Esophagus (tissue), 2 donors: Measurements from ENCODE around the gene TRMU. TPM values are rescaled to one million over a fixed set of nuclear protein-coding genes. Genes with fewer than 3 reads are reported as not detected.
"Not testable (repeated sequence)": the region's sequence is repeated elsewhere in the genome, so short reads cannot be mapped to it uniquely, and the experiment has no call there.

Experiments used
- H3K27ac ChIP-seq, 2 donors: one replicate each; pipeline ENCODE4 v1.5.1; 2013; ENCODE audit warnings: low read depth in 2 of 2, mild to moderate bottlenecking in 2 of 2, inconsistent platforms in 1 of 2, low read length in 1 of 2, moderate library complexity in 1 of 2
- H3K27me3 ChIP-seq, 2 donors: one replicate each; pipeline ENCODE4 v1.6.1; 2013; ENCODE audit warnings: low read length in 2 of 2, control low read depth in 1 of 2, mild to moderate bottlenecking in 1 of 2; ENCODE audit not compliant: insufficient read depth in 2 of 2, control insufficient read depth in 1 of 2
- H3K36me3 ChIP-seq, 2 donors: one replicate each; pipeline ENCODE4 v1.6.1; 2013; ENCODE audit warnings: low read length in 1 of 2; ENCODE audit not compliant: control insufficient read depth in 2 of 2, insufficient read depth in 2 of 2
- H3K4me1 ChIP-seq, 2 donors: one replicate each; pipeline ENCODE4 v1.6.1; 2013; ENCODE audit warnings: low read length in 1 of 2; ENCODE audit not compliant: control insufficient read depth in 2 of 2, insufficient read depth in 2 of 2
- H3K4me3 ChIP-seq, 2 donors: one replicate each; pipeline ENCODE4 v1.5.1; 2013; ENCODE audit warnings: low read length in 2 of 2, mild to moderate bottlenecking in 2 of 2, low read depth in 1 of 2, moderate library complexity in 1 of 2
- H3K9me3 ChIP-seq, 2 donors: one replicate each; pipeline ENCODE4 v1.6.1; 2013; ENCODE audit warnings: mild to moderate bottlenecking in 2 of 2, low read depth in 1 of 2, low read length in 1 of 2, moderate library complexity in 1 of 2; ENCODE audit not compliant: control insufficient read depth in 2 of 2, insufficient read depth in 1 of 2
- WGBS, 2 donors: extraction: QIAGEN DNeasy Blood & Tissue Kit; methylation state at CpG; one replicate each; pipeline ENCODE4 v1.1.7; 2013; 5-methylcytosine and 5-hydroxymethylcytosine counted together
- polyA plus RNA-seq, 2 donors: library from polyadenylated mRNA; stranded (reverse); fragments of 200-250 nt; gene quantifications; one replicate each; pipeline ENCODE4 v1.2.3, GENCODE V29; 2013
- donor health status: healthy with polysubstance abuse.
- donor health status: Bipolar disorder and iron deficiency.

Gene TRMU
- polyA plus RNA-seq, 2 donors: 24.3 to 32.4 TPM

- 94 to 95% methylated on average over 13 of the region's 13 CpGs for WGBS, 2 donors
- H3K36me3 ChIP-seq: no peaks in the 10 kb centered on the region
These were observed 36.4 kb upstream of the TRMU start for GRCh38 chr22:46299101-46299500.

GRCh38 chr22:46300491-46300890 lies 35.0 kb upstream of the TRMU start:
- H3K27ac ChIP-seq: no peak overlapping the region
- no peaks in the 10 kb centered on the region for H3K9me3 ChIP-seq
- WGBS, 2 donors: 95 to 97% methylated on average over 7 of the region's 7 CpGs
- no peaks in the 10 kb centered on the region for H3K27me3 ChIP-seq
- peaks cover 3 to 7% of the 10 kb centered on the region in 2 donors for H3K4me1 ChIP-seq
- no peaks in the 10 kb centered on the region for H3K36me3 ChIP-seq
- H3K4me3 ChIP-seq: no peak overlapping the region

More at GRCh38 chr22:46299101-46299500, 36.4 kb upstream of the TRMU start:
- H3K4me1 ChIP-seq: peaks cover 3 to 7% of the 10 kb centered on the region in 2 donors
- no peak overlapping the region for H3K4me3 ChIP-seq
- no peak overlapping the region for H3K27ac ChIP-seq
- no peaks in the 10 kb centered on the region for H3K27me3 ChIP-seq
- H3K9me3 ChIP-seq: no peaks in the 10 kb centered on the region

DNA sequence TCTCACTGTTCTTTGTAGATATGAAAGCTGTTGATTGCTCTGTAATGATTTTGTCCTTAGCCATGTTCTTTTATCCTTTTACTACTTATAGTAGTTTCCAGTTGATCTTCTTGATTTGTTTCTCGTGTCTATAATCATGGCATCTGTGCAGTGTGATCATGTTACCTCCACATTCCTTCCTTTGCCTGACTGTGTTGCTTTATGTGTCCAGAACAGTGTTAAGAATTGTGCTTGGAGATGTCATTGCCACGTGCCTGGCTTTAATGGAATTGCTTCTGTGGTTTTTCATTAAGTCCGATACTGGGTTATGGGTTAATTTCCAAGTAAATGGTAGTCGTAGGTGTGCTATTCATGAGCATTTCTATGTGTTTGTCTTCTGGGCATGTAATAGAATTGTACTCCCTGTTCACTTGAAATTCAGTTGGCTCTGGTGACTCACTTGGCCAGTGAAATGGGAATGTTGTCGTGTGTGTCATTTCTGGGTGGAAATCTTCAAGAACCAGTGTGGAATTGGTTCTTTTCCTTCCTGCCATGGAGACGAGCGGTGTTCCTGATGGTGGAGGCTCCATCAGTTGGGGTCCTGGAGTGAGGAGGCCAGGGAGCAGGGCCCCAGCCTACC lies 32.1 kb upstream of the TRMU start:
- Histone ChIP-seq H3K36me3 (no peaks in the 10 kb centered on the region), H3K4me1 (no peaks in the 10 kb centered on the region), H3K4me3 (no peak overlapping the region), H3K27ac (no peak overlapping the region), H3K27me3 (no peaks in the 10 kb centered on the region), H3K9me3 (no peaks in the 10 kb centered on the region)
- 80 to 86% methylated on average over 7 of the region's 7 CpGs for WGBS, 2 donors

DNA sequence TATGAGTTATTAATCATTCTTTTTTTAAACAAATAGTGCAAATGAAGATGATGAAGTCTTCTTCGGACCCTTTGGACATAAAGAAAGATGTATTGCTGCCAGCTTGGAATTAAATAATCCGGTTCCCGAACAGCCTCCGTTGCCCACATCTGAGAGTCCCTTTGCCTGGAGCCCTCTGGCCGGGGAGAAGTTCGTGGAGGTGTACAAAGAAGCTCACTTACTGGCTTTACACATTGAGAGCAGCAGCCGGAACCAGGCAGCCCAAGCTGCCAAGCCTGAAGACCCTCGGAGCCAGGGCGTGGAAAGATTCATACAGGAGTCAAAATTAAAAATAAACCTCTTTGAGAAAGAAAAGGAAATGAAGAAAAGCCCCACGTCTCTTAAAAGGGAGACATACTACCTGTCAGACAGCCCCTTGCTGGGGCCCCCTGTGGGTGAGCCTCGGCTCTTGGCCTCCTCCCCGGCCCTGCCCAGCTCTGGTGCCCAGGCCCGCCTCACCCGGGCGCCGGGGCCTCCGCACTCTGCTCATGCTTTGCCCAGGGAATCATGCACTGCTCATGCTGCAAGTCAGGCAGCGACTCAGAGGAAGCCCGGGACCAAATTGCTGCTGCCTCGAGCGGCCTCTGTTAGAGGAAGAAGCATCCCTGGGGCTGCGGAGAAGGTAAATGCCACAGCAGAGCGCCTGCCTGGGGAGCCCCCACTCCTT lies 27.1 kb upstream of the TRMU start:
- no peaks in the 10 kb centered on the region for H3K9me3 ChIP-seq
- H3K27ac ChIP-seq: no peak overlapping the region
- no peaks in the 10 kb centered on the region for H3K36me3 ChIP-seq
- H3K4me1 ChIP-seq: no peaks in the 10 kb centered on the region
- no peak overlapping the region for H3K4me3 ChIP-seq
- H3K27me3 ChIP-seq: no peaks in the 10 kb centered on the region
- WGBS, 2 donors: 62 to 67% methylated on average over 23 of the region's 23 CpGs

- Histone ChIP-seq H3K4me3 (no peak overlapping the region), H3K36me3 (no peaks in the 10 kb centered on the region), H3K27ac (no peak overlapping the region), H3K27me3 (no peaks in the 10 kb centered on the region), H3K4me1 (no peaks in the 10 kb centered on the region), H3K9me3 (no peaks in the 10 kb centered on the region)
- WGBS, 2 donors: 94% methylated on average over 15 of the region's 15 CpGs
These were observed 25.9 kb upstream of the TRMU start for GRCh38 chr22:46309526-46310085.

DNA sequence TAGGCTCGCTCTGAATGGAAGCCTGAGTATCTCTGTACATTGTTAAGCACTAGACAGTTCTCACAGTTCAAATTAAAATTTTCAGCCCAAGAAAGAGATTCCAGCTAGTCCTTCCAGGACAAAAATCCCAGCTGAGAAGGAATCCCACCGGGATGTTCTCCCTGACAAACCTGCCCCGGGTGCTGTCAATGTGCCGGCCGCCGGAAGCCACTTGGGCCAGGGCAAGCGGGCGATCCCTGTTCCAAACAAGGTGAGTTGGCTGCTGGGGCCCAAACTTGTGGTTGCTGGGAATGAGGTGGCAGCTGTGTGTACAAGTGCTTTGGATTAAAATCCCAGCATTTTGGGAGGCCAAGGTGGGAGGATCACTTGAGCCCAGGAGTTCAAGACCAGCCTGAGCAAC lies 23.5 kb upstream of the TRMU start:
- Histone ChIP-seq H3K27me3 (no peaks in the 10 kb centered on the region), H3K4me1 (no peaks in the 10 kb centered on the region), H3K4me3 (no peak overlapping the region), H3K27ac (no peak overlapping the region), H3K36me3 (no peaks in the 10 kb centered on the region), H3K9me3 (no peaks in the 10 kb centered on the region)
- 97% methylated on average over 8 of the region's 8 CpGs for WGBS, 2 donors

DNA sequence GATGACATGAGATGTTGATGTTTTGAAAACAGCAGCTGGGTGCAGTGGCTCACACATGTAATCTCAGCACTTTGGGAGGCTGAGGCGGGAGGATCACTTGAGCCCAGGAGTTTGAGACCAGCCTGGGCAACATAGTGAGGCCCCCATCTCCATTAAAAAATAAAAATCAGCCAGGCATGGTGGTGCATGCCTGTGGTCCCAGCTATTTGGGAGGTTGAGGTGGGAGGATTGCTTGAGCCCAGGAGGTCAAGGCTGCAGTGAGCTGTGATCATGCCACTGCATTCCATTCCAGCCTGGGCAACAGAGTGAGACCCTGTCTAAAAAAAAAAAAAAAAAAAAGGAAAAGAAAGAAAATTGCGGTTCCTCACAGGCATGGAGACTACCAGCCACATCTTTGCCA lies 22.7 kb upstream of the TRMU start:
- not testable (repeated sequence) for H3K9me3 ChIP-seq, H3K27me3 ChIP-seq, H3K27ac ChIP-seq, H3K4me1 ChIP-seq, H3K36me3 ChIP-seq, H3K4me3 ChIP-seq
- WGBS, 2 donors: 96 to 98% methylated on average over 2 of the region's 2 CpGs

DNA sequence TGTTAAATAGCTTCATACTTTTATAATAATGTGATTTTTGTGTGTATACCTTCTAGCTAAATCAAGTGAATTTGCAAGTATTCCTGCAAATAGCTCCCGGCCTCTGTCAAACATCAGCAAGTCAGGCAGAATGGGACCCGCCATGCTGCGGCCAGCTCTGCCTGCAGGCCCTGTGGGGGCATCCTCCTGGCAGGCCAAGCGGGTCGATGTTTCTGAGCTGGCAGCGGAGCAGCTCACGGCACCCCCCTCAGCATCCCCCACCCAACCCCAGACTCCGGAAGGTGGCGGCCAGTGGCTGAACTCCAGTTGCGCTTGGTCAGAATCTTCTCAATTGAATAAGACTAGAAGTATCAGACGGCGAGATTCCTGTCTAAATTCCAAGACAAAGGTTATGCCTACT lies 19.5 kb upstream of the TRMU start:
- 90 to 96% methylated on average over 12 of the region's 12 CpGs for WGBS, 2 donors
- H3K9me3 ChIP-seq: no peaks in the 10 kb centered on the region

DNA sequence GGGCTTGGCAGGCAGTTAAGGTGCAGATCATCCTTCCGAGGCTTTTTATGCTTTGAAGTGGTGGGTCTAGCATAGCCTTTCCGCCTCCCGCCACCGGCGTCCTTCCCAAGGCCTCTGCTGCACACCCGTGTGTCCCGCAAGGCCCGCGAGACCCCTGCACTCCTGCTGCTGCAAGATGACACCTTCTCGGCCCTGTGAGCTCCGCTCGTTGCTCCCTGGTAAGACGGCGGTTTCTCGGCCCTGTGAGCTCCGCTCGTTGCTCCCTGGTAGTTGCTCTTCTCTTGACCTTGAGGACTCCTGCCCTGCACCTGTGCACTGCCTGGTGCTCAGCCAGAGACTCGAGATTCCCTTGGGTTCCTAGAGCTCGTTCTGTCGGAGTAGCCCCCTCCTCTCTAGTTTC lies 17.9 kb upstream of the TRMU start:
- H3K27ac ChIP-seq: no peak overlapping the region
- no peaks in the 10 kb centered on the region for H3K4me1 ChIP-seq
- WGBS, 2 donors: 91 to 92% methylated on average over 20 of the region's 20 CpGs
- no peaks in the 10 kb centered on the region for H3K9me3 ChIP-seq
- H3K27me3 ChIP-seq: no peaks in the 10 kb centered on the region
- H3K36me3 ChIP-seq: peaks cover 0 to 4% of the 10 kb centered on the region in 2 donors
- H3K4me3 ChIP-seq: no peak overlapping the region

More for the DNA sequence above, 19.5 kb upstream of the TRMU start:
- H3K36me3 ChIP-seq: peaks cover 0 to 4% of the 10 kb centered on the region in 2 donors
- H3K27me3 ChIP-seq: no peaks in the 10 kb centered on the region
- no peak overlapping the region for H3K4me3 ChIP-seq
- no peaks in the 10 kb centered on the region for H3K4me1 ChIP-seq
- H3K27ac ChIP-seq: no peak overlapping the region

GRCh38 chr22:46318576-46318975 lies 16.9 kb upstream of the TRMU start:
- WGBS, 2 donors: 93 to 94% methylated on average over 15 of the region's 15 CpGs
- Histone ChIP-seq H3K36me3 (peaks cover 0 to 4% of the 10 kb centered on the region in 2 donors), H3K27me3 (no peaks in the 10 kb centered on the region), H3K9me3 (no peaks in the 10 kb centered on the region), H3K4me3 (no peak overlapping the region), H3K4me1 (no peaks in the 10 kb centered on the region), H3K27ac (no peak overlapping the region)
